ENCODE results near the gene SF1. TPM values are rescaled to one million over a fixed set of nuclear protein-coding genes. Genes with fewer than 3 reads are reported as not detected.
A peak's percentile ranks its signal among the peaks of the same experiment; 100 is the strongest.

The SF1 gene
- total and polyA plus RNA-seq, 2 of the 8 experiments (the other 6 are each of a cell fraction or from before 2014, with no cell fraction given): 72.7 to 353 TPM

DNA sequence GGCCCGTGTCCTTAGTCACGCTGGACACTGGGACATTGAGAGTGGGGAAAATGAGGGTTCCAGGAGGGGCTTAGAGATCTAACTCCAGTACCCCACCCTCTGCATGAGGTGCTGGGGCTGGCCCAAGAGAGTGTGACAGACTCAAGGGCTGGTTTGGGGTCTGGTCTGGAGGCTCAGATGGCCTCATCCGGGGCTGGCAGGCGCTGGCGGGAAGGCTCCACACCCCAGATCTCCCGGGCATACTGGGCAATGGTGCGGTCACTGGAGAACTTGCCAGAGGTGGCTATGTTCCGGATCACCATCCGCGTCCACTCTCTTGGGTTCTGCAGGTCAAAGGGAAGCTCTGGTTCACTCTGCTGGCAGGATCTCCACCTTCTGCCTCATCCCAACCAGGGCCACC, 31.9 kb downstream of the SF1 start:
- Histone ChIP-seq H4K20me1 (replicated peaks in 1 of 2; ENCODE audit: control insufficient read depth in 1 of 2, insufficient read depth in 2 of 2, low read length in 2 of 2) (no peaks in the 10 kb centered on the region), H3K27ac (ENCODE audit: low read depth, low read length) (no peak overlapping the region), H4K8ac (ENCODE audit: extremely low read depth, insufficient read depth, low read length) (no peak overlapping the region; the same call in 1 of the 2 replicates), H2BK12ac (ENCODE audit: low read depth, low read length) (peak overlapping the region; percentile 60; the same call in 1 of the 2 replicates), H3K4me1 (replicated peaks in 1 of 4; ENCODE audit: control insufficient read depth in 3 of 4, insufficient read depth in 4 of 4, low read length in 3 of 4) (peaks cover 0 to 20% (median 14%) of the 10 kb centered on the region in 4 experiments; a peak in 5 of 7 replicates), H3K4ac (replicated peaks; ENCODE audit: insufficient read length, low read depth, low read length) (no peak overlapping the region), H2AK5ac (ENCODE audit: low read depth, low read length) (peak overlapping the region; percentile 32; the same call in 1 of the 2 replicates), H3K18ac (ENCODE audit: extremely low read depth, low read length) (no peak overlapping the region), H4K5ac (ENCODE audit: insufficient read length, low read depth, low read length) (no peak overlapping the region), H2BK15ac (ENCODE audit: low read length) (no peak overlapping the region), H3K23ac (ENCODE audit: insufficient read length) (no peak overlapping the region), H3K9ac (replicated peaks in 1 of 4; ENCODE audit: extremely low read depth in 1 of 4, low read depth in 3 of 4, low read length in 3 of 4) (no peak overlapping the region), H3K14ac (ENCODE audit: insufficient read length) (no peak overlapping the region), H3K23me2 (ENCODE audit: low read depth, low read length) (peaks cover 32% of the 10 kb centered on the region), H3K27me3 (replicated peaks in 1 of 4; ENCODE audit: control insufficient read depth in 3 of 4, extremely low read depth in 1 of 4, insufficient read depth in 3 of 4, low read length in 3 of 4) (peaks cover 0 to 27% (median 17%) of the 10 kb centered on the region in 4 experiments; a peak in 5 of 7 replicates), H3K4me3 (ENCODE audit: extremely low read depth in 1 of 4, insufficient read depth in 2 of 4, low read depth in 3 of 4, low read length in 4 of 4) (peak overlapping the region in 1 of 4 experiments; percentile 64; a peak in 1 of 8 replicates), H3K36me3 (ENCODE audit: control insufficient read depth in 2 of 4, insufficient read depth in 4 of 4, low read length in 3 of 4) (no peaks in the 10 kb centered on the region; a peak in 1 of 8 replicates), H3K79me1 (ENCODE audit: low read depth, low read length) (no peaks in the 10 kb centered on the region), H3K79me2 (ENCODE audit: control insufficient read depth in 1 of 2, insufficient read depth in 2 of 2, low read length in 2 of 2) (no peaks in the 10 kb centered on the region), H3K4me2 (ENCODE audit: insufficient read depth in 1 of 2, low read depth in 2 of 2, low read length in 2 of 2) (peak overlapping the region; percentile 87 to 89; a peak in 3 of 4 replicates), H2AFZ (ENCODE audit: low read length) (no peak overlapping the region), H2BK20ac (ENCODE audit: low read length) (no peak overlapping the region), H3K9me3 (ENCODE audit: insufficient read depth in 2 of 2, low read depth in 1 of 2, low read length in 1 of 2) (no peaks in the 10 kb centered on the region), H2BK5ac (ENCODE audit: low read depth, low read length) (no peak overlapping the region), H2BK120ac (replicated peaks; ENCODE audit: low read depth, low read length) (no peak overlapping the region), H4K91ac (replicated peaks; ENCODE audit: insufficient read length, low read length) (no peak overlapping the region), H3K56ac (replicated peaks; ENCODE audit: insufficient read length, low read depth, low read length) (no peak overlapping the region)
- FAIRE-seq: no peak
- ChIA-PET CTCF (ENCODE audit: partially characterized antibody) (interaction anchor here (0.6 to 23.7 kb wide), 6 partner anchors 10 to 95 kb away, joined by 3 to 376 read pairs (median 3); partner anchors contain the start of gene PYGM), POLR2A (ENCODE audit: partially characterized antibody) (interaction anchor here (42.9 kb wide), 1 partner anchor 19 kb away, joined by 1087 read pairs; the partner anchor contains the start of genes PYGM and SF1)
- no peak for DNase-seq (ENCODE audit: low read depth in 1 of 2, low spot score in 2 of 2)
- 87% methylated on average over 10 of the region's 10 CpGs; no CpG with 5 or more reads in 1 of the 2 experiments for WGBS, 2 experiments (ENCODE audit: extremely low coverage in 1 of 2, insufficient coverage in 1 of 2, insufficient read length in 1 of 2, insufficient replicate concordance in 2 of 2, low coverage in 1 of 2, low lambda C conversion rate in 2 of 2, missing lambda C conversion rate in 1 of 2)
- TF ChIP-seq POU5F1 (IDR thresholded peaks at IDR 0.05; ENCODE audit: low read depth, low read length) (no peak), TCF12 (IDR thresholded peaks at IDR 0.05; ENCODE audit: low read depth, low read length) (no peak), GTF2F1 (IDR thresholded peaks at IDR 0.05; ENCODE audit: borderline replicate concordance, low read depth, low read length) (no peak), SIN3A (conservative IDR thresholded peaks at IDR 0.05 in 1 of 2, IDR thresholded peaks at IDR 0.05 in 1 of 2; ENCODE audit: low read depth in 1 of 2, low read length in 2 of 2) (no peak), SIRT6 (IDR thresholded peaks at IDR 0.05; ENCODE audit: low read length) (no peak), TEAD4 (IDR thresholded peaks at IDR 0.05; ENCODE audit: low read depth, low read length) (no peak)
- TF ChIP-seq, protein P1, sequence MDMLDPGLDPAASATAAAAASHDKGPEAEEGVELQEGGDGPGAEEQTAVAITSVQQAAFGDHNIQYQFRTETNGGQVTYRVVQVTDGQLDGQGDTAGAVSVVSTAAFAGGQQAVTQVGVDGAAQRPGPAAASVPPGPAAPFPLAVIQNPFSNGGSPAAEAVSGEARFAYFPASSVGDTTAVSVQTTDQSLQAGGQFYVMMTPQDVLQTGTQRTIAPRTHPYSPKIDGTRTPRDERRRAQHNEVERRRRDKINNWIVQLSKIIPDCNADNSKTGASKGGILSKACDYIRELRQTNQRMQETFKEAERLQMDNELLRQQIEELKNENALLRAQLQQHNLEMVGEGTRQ (IDR thresholded peaks at IDR 0.05; ENCODE audit: low read length): no peak
- TF ChIP-seq, protein P2, sequence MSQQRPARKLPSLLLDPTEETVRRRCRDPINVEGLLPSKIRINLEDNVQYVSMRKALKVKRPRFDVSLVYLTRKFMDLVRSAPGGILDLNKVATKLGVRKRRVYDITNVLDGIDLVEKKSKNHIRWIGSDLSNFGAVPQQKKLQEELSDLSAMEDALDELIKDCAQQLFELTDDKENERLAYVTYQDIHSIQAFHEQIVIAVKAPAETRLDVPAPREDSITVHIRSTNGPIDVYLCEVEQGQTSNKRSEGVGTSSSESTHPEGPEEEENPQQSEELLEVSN (IDR thresholded peaks at IDR 0.05): no peak
- TF ChIP-seq, protein P3, sequence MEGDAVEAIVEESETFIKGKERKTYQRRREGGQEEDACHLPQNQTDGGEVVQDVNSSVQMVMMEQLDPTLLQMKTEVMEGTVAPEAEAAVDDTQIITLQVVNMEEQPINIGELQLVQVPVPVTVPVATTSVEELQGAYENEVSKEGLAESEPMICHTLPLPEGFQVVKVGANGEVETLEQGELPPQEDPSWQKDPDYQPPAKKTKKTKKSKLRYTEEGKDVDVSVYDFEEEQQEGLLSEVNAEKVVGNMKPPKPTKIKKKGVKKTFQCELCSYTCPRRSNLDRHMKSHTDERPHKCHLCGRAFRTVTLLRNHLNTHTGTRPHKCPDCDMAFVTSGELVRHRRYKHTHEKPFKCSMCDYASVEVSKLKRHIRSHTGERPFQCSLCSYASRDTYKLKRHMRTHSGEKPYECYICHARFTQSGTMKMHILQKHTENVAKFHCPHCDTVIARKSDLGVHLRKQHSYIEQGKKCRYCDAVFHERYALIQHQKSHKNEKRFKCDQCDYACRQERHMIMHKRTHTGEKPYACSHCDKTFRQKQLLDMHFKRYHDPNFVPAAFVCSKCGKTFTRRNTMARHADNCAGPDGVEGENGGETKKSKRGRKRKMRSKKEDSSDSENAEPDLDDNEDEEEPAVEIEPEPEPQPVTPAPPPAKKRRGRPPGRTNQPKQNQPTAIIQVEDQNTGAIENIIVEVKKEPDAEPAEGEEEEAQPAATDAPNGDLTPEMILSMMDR (IDR thresholded peaks at IDR 0.05; ENCODE audit: control extremely low read depth in 1 of 3, insufficient read depth in 1 of 3, low read depth in 1 of 3, low read length in 3 of 3): no peak

All from H1 (cell line).